HG03159 (cell line): ENCODE measurements around the gene MUS81.
A peak's percentile ranks its signal among the peaks of the same experiment; 100 is the strongest.
"Not testable (repeated sequence)": the region's sequence is repeated elsewhere in the genome, so short reads cannot be mapped to it uniquely, and the experiment has no call there.

Experiments
- ATAC-seq: cut with Tn5 transposase; IDR thresholded peaks from one replicate; pipeline ENCODE4 v1.9.1; 2021; ENCODE audit warnings: mild to moderate bottlenecking, moderate library complexity; ENCODE audit not compliant: unreplicated experiment

The MUS81 gene

DNA sequence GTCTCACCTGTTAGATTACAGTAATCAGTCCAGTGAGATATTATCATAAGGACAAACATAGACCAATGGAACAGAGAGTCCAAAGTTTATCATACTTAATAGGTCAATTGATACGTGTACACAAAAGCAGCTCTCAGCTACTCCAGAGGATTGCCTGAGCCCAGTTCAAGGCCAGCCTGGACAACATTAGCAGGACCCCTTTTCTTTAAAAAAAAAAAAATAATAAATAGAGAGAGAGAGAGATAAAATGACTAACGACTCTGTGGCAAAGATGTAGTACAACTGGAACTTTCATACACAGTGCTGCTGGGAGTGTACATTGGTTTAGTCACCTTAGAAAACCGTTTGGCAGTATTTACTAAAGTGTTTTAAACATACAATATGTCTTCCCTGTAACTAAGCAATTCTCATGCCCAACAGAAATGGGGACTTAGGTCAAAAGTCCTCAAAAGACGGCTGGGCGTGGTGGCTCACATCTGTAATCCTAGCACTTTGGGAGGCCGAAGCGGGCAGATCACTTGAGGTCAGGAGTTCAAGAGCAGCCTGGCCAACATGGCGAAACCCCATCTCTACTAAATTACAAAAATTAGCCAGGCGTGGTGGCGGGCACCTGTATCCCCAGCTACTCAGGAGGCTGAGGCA, 15.9 kb upstream of the MUS81 start:
- no peak for ATAC-seq

GRCh38 chr11:65847746-65848145, 12.5 kb upstream of the MUS81 start:
- no peak for ATAC-seq

GRCh38 chr11:65848693-65849092, 11.5 kb upstream of the MUS81 start:
- not testable (repeated sequence) for ATAC-seq

- no peak for ATAC-seq
Measured at GRCh38 chr11:65849366-65849765, 10.9 kb upstream of the MUS81 start.

DNA sequence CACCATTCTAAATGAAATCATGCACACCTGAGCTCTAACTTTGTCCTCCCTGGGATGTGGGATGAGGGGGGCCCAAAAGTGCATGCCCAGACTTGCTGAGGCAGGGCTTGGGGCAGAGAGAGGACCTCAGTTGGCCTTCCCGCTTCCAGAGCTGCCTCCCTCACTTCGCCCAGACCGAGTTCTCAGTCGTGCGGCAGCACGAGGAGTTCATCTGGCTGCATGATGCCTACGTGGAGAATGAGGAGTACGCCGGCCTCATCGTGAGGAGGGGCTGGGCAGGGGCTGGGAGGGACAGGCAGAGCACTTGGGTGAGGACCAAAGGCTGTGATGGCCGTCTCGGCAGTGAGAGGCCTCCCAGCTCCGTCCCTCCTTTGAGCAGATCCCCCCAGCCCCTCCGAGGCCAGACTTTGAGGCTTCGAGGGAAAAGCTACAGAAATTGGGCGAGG, 10.4 kb upstream of the MUS81 start:
- ATAC-seq: no peak

DNA sequence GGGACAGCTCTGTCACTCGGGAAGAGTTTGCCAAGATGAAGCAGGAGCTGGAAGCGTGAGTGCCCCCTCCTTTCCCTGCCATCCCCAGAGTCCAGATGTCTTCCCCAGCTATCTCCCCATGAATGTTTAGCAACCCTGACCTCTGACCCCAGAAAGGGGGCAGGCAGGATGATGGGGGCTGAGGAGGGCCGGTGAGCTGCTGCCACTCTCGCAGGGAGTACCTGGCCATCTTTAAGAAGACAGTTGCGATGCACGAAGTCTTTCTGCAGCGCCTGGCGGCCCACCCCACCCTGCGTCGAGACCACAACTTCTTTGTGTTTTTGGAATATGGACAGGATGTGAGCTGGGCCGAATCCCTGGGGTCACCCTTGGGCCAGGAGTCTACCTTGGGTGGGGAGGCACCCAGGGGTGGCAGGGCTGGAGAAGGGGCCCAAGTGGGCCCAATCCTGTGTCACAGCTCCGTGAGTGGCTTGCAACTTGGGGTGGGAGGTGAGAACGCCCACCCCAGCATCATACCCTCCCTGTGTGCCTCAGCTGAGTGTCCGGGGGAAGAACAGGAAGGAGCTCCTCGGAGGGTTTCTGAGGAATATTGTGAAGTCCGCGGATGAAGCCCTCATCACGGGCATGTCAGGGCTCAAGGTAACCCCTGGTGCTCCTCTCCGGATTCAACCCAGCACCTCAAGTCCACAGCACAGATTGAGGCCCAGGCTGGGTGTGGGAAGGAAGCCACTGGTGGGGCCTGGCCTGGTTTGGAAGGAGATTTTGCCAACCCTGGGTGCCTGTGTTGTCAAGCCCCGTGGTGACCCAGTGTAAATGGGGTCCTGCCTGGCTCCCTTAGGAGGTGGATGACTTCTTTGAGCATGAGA, 9.8 kb upstream of the MUS81 start:
- no peak for ATAC-seq

- ATAC-seq: no peak
Measured at GRCh38 chr11:65851083-65851579, 9.1 kb upstream of the MUS81 start.

- ATAC-seq: no peak
Measured at GRCh38 chr11:65851811-65852507, 8.3 kb upstream of the MUS81 start.

- ATAC-seq: no peak
Measured at GRCh38 chr11:65852508-65853245, 7.6 kb upstream of the MUS81 start.

GRCh38 chr11:65853246-65853979, 6.8 kb upstream of the MUS81 start:
- no peak for ATAC-seq

- no peak for ATAC-seq
Measured at GRCh38 chr11:65854161-65854592, 6.1 kb upstream of the MUS81 start.

DNA sequence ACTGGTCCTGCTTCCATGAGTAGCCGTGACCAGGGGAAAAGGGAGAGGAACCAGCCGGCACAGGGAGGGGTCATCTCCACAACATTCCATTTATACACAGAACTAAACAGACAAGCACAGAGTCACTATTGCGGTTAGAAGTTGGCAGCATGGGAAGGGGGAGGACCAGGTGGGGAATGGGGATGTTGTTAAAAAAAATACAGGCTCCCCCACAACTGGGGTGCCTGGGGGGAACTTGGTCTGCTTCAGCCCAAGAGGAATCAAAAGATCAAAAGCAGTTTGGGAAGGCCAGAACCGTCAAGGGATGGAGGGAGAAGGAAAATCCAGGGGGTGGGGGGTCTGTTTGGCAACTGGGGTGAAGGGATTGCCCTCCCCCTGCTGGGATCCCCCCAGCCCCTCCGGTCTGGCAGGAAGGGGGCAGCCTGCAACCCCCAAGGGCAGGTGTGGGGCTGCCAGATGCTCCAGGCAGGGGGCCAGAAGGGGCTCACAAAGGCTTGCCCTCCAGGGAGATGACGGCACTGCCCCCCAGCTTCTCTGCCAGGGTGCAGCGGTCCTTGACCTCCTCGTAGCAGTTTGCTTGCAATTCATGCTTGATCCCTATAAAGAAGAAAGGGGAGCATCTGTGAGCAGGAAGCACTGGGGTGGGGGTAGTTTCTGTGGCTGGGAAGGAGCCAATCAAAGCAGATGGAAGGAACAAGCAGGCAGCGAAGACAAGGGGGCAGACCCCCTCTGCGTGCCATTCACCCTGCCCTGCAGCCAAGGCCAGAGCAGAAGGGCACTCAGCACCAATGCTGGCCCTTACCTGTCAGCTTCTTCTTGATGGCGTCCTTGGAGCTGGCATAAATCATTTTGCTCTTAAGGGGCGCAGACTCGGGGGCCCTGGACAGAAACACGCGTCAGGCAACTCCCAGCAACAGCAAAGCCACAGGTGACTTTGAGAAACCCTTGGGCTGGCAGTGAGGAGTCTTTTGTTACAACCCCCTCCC, 5.1 kb upstream of the MUS81 start:
- ATAC-seq: no peak

DNA sequence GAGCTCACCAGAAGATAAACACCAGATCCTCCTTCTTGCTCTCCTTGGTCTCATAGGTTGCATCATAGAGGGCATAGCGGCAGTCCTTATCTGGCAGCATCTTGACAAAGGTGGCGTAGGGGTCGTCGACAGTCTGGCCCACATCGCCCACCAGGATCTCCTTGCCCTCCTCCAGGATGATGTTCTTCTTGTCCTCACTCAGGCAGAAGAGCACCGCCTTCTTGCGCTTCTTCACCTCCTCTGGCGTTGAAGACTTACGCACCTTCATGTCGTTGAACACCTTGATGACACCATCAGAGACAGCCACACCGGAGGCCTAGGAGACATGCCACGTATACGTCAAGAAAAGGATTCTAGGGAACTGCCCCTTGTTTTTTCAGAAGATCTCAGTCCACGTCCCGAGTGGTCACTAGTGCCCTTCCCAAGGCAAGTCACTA, 4.3 kb upstream of the MUS81 start:
- no peak for ATAC-seq

DNA sequence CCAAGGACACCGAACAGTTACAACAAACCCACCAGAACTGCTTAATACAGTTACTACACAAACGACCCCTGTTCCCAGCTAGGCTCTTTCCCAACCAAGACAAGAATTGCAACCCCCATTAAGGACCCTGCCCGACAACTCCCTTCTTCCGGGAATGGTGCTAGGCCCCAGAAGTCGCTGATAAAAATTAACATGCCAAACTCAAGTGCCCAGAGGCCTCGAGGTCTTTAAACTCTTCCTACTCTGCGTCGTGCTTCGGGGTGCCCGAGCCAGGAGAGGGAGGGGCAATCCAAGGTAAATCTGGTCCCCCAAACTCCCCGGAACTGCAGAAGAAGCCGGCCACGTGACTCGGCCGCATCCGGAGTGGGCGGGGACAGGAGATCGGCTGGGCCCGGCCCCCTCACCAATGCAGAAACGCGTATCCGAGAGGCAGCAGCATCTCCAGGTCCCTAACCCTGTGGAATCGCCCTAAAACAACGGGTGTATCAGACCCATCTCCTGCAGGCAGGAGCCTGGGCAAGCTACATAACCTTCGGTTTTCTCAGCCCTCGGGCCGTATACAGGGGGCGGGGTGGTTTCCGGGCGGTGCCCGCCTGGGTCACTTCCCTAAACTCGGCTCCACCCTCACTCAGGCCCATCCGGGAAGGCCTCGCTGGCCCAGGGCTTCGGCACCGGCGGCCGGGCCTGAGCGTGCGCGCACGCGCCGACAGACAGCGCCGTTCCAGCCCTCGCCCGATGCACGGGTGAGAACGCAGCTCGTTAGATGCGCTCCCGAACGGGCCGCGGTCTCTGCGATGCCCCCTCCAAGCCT, 3.3 kb upstream of the MUS81 start:
- ATAC-seq: peak; percentile 13

- ATAC-seq: peak; percentile 0
Measured at GRCh38 chr11:65857500-65857852, 2.8 kb upstream of the MUS81 start.

DNA sequence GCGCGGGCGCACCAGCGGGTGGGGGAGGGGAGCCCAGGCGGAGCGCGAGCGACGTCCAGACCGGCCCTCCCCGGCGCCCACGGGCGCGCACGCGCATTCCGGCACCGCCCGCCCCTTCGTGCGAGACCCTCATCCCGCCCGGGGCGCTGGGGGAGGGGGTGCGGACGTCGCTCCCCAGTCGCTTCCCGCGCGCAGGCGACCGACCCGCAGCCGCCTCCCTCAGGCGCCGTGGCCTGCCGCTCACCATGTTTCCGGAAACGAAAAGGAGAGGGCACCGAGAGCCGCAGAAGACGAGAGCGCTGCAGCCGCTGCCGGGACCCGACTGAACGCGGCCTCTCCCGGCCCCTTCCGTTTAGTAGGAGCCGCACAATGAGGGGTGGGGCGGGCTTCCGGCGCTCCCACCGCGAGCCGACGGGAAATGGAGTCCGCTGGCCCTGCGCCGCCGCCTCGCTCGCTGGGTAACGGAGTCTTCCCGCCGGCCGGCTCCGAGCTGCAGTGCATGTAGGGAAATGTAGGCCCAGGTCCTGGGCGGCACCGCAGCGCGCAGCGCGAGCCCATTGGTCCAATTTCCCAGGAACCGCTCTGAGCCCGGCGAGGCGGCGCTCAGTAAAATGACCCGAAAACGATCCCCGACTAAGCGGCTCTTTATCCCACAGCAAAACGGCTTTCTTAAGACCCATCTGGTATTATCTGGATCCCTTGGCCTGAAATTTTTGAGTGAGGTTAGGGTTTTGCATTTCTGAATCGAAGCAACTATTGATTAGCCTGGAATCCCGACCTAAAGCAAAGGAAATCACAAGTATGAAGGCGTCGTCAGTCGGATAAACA, 2.2 kb upstream of the MUS81 start, which contains the start of gene CFL1:
Gene CFL1 (minus strand): TSS at position 328 of the 828 bp plus-strand sequence. CDS start 81 bp downstream, at position 247.
- peak; percentile 45 for ATAC-seq

DNA sequence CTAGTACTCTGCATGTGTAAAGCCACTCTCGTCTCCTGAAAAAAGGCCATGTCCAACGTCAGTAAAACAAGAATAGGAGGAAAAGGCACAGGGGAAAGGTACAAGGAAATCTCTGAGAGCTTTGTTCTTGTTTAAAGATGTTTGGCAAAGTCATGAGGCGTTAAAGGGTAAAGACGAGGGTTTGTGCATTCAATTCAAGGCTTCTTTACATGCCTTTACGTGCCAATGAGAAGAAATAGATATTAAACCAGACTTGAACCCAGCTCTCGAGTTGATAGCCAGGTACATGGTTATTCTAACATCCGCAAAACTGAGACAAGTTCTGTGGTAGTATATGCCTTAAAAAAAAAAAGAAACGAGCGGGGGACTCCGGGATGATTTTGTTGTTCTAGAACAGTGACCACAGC, 1.5 kb upstream of the MUS81 start:
- ATAC-seq: no peak
